SKM-1 treated with dmso at 0.1 percent for 144 hours (cell line): Measurements from ENCODE around the gene BRD1.
A peak's percentile ranks its signal among the peaks of the same experiment; 100 is the strongest.
"Not testable (repeated sequence)": the region's sequence is repeated elsewhere in the genome, so short reads cannot be mapped to it uniquely, and the experiment has no call there.

Source experiments
- DNase-seq: peaks from one replicate; lab custom pipeline; 2025; ENCODE audit not compliant: unreplicated experiment; lab: John Stamatoyannopoulos, UW

The BRD1 gene

DNA sequence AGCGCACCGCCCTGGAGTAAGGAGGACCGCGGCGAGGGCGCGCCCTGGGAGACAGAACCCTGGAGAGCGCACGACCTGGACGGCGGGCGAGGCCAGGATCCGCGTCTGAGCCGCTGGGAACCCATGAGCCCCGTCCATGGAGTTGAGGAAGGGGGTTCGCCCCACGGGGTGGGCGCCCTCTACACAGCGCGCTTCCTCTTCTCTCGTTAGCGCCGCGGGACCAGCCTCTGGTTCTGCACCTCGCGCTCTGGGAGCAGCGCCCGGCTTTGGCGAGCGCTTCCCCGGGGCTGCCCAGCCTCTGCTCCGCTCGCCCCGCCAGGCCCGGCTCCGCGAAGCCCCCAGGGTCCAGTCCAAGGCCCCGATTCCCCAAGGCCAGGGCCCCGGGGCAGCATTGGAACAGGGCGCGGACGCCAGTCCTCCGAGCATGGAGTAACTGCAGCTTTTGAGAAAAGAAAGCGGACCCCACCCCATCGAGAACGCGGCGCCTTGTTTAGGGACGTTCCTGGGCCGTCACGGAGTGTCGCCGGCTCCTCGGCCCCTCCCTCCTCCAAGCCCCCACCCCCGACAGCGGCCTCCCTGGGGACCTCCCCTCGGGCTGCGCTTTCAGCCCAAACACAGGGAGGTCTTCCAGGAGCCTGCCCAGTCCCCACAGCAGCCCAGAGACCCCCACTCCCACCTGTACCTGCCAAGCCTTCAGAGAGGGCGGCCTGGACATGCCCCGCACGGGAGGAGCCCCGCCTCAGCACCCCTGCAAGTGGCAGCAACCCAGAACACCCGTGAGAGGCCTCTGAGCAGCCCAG, 56.2 kb downstream of the BRD1 start:
- DNase-seq = no peak

DNA sequence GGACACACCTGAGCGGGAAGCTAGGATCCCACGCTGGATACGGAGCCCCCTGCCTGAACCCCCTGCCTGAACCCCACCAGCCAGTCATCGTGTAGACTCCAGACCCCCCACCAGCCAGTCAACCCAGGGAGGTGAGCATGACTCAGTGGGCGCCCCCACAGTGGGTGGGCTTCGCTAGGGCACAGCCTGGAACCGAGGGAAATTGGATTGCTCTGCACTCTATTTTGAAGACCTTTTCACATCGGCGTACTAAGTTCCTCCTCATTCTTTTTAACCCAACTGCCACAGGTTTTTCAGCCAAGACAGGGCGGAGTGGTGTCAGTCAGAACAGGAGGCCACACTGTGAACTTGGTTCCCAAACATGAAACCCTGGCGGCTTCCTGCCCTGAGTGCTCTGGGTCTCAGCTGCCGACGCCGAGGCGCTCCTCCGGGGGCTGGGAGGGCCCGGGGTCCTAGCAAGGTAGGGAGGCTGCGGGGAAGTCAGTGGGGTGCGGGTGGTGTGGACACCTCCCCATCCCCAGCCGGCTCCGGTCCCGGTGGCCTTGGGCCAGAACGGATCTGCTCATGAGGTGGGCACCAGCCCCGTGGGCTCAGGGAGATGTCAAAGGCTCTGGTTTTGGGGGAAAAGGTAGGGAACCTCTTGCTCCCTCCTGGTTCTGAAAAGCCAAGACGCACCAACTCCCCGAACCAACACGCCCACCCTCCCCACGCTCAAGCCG, 57.0 kb downstream of the BRD1 start:
- DNase-seq = no peak

DNA sequence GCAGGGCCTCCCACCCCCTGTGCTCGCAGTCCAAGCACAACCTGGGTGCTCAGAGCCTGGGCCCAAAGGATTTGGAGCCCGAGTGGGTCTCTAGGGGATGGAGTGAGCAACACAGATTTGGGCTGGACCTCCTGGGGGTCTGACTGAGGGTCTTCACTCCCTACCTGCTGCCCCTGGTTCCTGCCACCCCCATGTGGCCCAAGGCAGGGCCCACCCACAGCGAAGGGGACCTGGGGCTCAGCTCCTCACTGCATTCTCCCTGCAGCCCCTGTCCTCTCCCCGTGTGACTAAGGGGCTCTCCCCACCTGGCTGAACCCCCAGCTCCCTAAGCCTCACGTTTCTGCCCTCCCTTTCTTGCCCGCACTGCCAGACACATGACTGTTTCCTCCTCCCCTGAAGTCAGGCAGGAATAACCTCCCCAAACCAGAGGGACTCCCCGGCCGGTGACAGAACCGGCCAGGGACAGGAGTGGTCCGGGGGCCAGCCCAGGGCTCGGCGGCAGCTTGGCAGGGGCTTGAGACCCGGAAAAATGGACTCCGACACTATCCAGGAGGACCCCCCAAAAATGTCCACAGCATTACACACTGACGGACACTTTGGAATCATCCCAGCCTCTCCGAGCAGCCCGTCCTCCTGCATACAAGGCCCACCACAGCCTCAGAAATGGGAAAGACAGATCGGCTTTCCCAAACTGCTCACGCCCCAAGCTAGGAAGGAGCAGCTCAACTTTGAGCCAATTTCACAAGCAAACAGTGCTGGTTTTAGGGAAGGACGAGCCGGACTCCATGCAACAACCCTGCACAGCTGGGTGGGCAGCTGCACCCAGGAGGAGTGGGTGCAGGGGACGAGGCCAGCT, 57.8 kb downstream of the BRD1 start:
- no peak for DNase-seq

GRCh38 chr22:49768951-49769690, 58.6 kb downstream of the BRD1 start:
- DNase-seq = no peak

DNA sequence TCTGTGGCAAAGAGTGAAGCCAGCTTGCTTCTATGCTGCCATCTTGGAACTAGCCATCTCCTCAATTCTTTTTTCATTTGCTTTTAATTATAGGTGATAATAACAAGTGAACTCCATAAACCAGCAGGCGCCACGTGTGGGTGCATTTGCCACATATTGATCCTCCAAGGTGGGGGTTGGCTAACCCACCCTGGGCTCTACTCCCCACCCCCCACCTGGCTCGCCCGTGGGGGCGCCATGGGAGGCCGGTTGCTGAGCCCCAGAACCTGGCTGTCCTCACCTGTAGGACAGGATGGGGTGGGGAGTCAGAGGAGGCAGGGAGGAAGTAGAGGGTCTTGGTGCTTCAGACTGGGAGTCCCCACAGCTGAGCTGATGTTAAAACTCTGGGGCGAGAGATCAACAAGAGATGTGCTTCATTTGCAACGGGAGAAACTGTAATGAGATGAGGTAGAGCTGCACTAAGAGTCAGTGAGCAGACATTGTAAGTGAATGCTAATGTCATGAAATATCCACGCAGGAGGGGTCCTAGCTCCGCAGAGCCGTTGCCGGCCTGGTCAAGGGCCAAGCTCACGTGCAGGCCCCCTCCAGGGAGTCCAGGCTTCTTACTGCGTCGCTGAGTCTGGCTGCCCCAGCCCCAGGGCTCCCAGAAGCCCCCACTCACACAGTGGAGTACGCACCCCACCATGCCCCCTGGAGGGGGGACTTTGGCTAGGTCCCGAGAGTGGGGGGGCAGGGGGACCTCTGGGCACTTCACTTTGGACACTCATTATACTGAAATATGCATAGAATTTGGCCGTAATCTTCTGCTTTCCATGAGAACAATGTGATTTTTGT, 59.4 kb downstream of the BRD1 start:
- no peak for DNase-seq

DNA sequence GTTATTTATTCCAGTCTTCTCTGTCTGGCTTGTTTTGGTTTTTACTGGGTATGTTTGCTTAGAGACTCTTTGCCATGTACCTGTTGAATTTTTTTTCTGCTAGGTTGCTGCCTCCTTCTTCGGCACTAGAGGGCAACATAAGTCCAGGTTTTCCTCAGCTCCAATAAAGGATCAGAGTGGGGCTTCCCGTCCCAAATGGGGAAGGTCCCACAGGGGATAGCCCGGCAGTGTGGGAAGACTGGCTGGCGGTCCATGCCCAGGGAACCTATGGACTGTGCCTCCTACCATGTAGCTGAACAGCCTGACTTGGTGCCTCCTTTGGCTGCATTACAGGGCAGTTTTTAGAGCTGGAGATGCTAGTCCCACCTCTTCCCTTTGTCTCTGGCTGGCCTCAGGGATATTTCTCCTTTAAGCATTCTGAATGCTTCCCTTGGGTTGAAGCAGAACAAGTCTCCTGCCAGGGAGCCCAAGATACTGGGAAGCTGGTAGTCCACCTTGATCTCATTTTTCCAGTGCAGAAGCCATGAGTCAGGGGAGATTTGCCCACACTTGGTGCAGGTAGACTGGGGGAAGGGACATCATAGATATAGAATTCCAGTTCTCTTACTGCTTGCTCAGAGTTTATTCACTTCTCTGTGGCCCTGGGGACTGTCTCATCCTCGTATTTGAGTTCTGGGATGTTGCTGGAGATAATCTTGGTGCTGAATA, 60.2 kb downstream of the BRD1 start:
- peak; percentile 46 for DNase-seq

DNA sequence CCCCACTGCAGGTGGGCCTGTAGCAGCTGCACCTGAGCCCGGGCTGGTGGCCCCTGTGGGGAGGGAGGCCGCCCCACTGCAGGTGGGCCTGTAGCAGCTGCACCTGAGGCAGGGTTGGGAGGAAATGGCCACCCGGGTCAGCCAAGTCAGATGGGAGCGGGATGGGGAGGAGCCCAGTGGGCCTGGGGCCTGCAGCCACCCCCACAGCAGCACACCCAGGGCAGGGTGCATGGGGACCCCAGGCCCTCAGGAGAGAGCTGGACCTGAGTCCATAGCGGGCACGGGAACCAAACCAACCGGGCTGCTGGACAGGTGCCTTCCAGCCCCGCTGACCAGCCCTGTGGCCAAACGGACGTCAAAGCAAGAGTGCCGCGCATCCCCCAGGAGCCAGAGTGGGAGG, 61.7 kb downstream of the BRD1 start:
- no peak for DNase-seq

GRCh38 chr22:49765091-49765771, 62.4 kb downstream of the BRD1 start:
- DNase-seq = no peak

- no peak for DNase-seq
Observed at GRCh38 chr22:49764127-49764581, 63.5 kb downstream of the BRD1 start.

DNA sequence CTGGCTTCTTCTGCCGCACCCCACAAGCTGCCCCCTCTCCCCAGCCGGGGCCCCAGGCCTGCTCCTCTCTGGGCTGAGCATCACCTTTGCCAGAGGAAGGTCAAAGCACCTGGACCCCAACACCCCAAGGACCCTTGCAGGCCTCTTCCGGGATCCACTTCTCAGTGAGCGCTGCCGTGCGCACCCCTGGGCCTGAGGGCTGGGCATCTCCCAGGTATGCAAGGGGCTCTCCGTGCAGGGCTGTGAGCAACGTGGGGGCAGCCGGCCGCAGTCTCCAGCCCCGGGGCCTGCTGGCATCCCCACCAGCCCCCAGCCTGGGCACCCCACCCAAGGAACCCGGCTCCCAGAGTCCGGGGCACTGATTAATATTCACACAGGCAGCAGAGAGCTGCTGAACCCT, 64.0 kb downstream of the BRD1 start:
- DNase-seq = no peak

DNA sequence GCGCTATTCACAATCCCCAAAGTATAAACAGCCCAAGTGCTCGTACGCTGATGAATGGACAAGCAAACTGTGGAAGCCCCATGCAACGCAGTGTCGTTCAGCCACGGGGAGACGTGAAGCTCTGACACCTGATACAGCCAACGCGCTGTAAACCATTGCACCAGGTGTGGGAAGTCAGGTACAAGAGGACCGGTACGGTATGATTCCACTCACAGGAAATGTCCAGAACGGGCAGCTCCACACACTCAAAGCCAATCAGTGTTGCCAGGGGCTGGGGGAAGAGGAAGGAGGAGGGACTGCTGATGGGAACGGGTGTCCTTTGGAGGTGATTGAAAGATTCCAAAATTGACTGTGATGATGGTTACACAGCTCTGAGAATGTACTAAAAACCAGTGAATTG, 64.5 kb downstream of the BRD1 start:
- no peak for DNase-seq

GRCh38 chr22:49762571-49762970, 65.1 kb downstream of the BRD1 start:
- not testable (repeated sequence) for DNase-seq

DNA sequence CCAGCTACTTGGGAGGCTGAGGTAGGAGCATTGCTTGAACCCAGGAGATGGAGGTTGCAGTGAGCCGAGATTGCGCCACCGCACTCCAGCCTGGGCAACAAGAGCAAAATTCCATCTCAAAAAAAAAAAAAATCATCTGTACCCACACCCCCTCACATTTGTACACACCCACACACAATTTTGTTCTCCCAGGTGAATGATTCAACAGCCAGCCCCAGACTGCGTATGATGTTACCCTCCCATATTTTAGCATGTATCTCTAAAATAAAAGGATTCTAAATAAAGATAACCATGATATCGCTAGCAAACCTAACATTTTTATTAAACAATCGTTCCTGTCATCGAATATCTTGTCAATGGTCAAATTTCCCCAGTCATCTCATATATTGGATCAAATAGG, 65.8 kb downstream of the BRD1 start:
- no peak for DNase-seq

DNA sequence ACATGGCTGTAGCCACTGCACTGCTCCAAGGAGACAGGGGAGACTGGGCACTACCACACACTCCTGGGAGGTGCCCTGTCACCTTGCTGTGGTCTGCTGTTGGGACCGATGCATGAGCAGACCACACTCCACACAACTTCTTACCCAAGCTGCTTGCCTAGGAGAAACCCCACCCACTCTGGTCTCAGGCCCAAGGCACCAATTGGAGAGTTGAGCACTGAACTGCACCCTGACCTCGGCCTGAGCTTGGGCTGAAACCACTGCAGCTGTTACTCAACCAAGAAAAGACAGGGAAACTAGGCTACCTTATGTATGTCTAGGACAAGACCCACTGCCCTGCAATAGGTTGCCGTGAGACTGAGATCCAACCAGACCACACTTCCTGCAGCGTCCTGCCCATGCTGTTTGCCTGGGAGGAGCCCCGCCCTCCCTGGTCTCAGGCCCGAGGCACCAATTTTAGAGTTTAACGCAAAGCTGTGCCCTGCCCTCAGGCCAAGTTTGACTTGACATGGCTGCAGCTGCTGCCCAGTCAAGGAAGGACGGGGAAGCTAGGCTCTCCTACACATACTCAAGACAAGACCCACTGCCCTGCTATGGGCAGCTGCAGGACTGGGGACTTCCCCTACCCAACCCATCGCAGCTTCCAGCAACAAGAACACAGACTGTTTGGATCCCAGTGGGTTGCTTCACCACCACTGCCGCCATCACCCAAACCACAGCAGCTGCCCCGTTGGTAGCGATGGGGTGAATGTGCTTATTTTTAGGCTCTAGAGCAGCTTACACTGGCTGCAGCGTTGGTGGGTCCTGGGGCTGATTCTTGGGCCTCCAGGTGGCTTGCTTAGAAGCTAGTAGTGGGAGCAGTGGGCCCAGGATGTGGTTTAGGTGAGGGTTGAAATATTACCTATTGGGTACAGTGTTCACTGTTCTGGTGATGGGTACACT, 66.8 kb downstream of the BRD1 start:
- DNase-seq = peak; percentile 90

DNA sequence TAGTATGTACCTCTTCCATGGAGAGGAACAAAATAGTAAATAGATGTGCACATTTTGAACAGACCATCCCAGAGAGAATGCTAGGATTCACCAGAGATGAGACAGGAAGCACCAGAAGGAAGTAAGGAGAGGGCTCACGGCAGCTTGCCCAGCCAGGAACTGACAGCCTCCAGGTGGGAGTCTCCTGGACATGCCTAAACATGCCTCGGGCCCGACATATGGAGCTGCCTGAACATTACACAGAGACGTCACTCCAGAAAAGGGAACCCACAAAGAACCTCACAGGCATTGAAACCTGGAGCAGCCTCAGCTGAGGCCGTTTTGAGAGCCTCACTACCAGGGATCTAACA, 67.4 kb downstream of the BRD1 start:
- peak; percentile 67 for DNase-seq

GRCh38 chr22:49756676-49757075, 71.0 kb downstream of the BRD1 start:
- no peak for DNase-seq

- no peak for DNase-seq
Observed at GRCh38 chr22:49756201-49756600, 71.5 kb downstream of the BRD1 start.

GRCh38 chr22:49755631-49756001, 72.1 kb downstream of the BRD1 start:
- DNase-seq = no peak
